ENCODE measurements around the gene SGCG.

GRCh38 chr13:23235994-23236393 lies 55.2 kb downstream of the SGCG start:
- TF ChIP-seq CTCF (IDR thresholded peaks at IDR 0.05), result no peak
- no peak for TF ChIP-seq POLR2A (IDR thresholded peaks at IDR 0.05)

Measured in sigmoid colon (tissue), 3 donors.